Measurements from ENCODE around the gene SGCA. TPM values are rescaled to one million over a fixed set of nuclear protein-coding genes. Genes with fewer than 3 reads are reported as not detected.

SGCA gene
- total and polyA plus RNA-seq, 10 of the 15 experiments (the other 5 are each of a cell fraction or from before 2014, with no cell fraction given): 0.13 to 2.2 (median 0.50) TPM; not detected in 2

DNA sequence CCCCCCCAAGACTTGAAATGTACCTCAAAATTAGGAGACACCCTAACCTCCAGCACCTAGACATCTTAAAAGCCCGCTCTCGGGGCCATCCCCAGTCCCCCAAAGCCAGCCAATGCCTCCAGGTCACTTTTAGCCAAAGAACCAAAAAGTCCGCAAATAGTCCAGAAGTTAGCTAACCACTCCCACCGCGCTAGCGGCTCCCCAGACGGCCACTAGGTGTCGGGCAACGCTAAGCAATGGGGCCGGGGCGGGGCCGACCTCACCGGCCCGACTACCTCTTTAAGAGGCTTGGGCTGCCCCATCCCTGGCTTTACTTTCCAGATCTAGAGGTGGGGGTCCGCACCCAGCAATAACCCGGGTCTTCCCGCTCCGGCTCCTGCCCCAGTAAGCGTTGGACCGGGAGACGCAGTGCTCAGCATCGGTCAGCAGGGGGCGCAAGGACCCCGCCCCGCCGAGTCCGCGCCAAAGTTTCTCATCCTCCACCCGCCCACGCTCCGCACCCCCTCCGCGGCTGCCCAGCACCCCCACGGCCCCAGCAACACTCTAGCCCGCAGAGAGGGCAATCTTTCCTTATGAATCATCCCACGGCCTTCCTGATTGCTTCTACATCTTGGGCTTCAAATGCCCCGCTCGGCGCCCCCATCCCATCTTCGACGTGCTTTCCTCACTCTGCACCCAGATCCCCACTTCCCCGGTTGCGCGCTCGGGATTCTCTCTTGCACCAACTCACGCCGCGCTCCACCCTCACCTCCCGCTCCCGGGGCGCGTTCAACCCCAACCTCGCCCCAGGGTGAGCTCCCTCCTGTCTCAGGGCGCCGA, 34.9 kb downstream of the SGCA start:
- SMC1A ChIA-PET (ENCODE audit: uncharacterized antibody, unreplicated experiment): interaction anchor here (0.6 to 4.4 kb wide), 24 partner anchors 12 to 1240 kb away, joined by 3 to 102 read pairs (median 6); partner anchors contain the start of genes SGCA and TMEM92
- FAIRE-seq (peak; percentile 49), ATAC-seq (peak; percentile 88), DNase-seq (ENCODE audit: low read depth, low spot score) (no peak)
- peaks cover 9 to 13% of the 10 kb centered on the region in 2 experiments for H3K27me3 ChIP-seq (replicated peaks in 1 of 2; ENCODE audit: control insufficient read depth in 2 of 2, insufficient read depth in 2 of 2, low read length in 1 of 2)
- whole genome bisulfite sequencing (ENCODE audit: insufficient coverage, insufficient replicate concordance, low lambda C conversion rate, missing lambda C conversion rate): under 1% methylated on average over 48 of the region's 55 CpGs
- H3K4me3 ChIP-seq: peak overlapping the region; percentile 70
- no TSS peak for BruUV-seq (replicated peaks)
- CTCF ChIA-PET: interaction anchor here (0.6 to 8.3 kb wide), 44 partner anchors 10 to 1004 kb away, joined by 3 to 294 read pairs (median 6); partner anchors contain the start of genes LRRC59, RSAD1, SGCA and TMEM92
- H3K79me2 ChIP-seq (ENCODE audit: control insufficient read depth, insufficient read depth, low read length): no peaks in the 10 kb centered on the region
- peak overlapping the region; percentile 80 for H3K4me2 ChIP-seq (ENCODE audit: control insufficient read depth, insufficient read depth)
- in situ Hi-C loops (cut with MboI): no loop called here
- intact Hi-C loops (cut with micrococcal nuclease; ENCODE audit: unreplicated experiment): loop anchor here (1.0 kb wide), 4 partner anchors 73 to 279 kb away; partner anchors contain the start of gene XYLT2
- no peak overlapping the region for H3K9ac ChIP-seq (ENCODE audit: control insufficient read depth, insufficient read depth, low read length)
- no peaks in the 10 kb centered on the region for H3K36me3 ChIP-seq (ENCODE audit: control insufficient read depth in 2 of 2, insufficient read depth in 2 of 2, low read length in 1 of 2)
- RAD21 ChIA-PET (ENCODE audit: unreplicated experiment): interaction anchor here (0.6 to 5.9 kb wide), 38 partner anchors 9 to 311 kb away, joined by 3 to 106 read pairs (median 4); partner anchors contain the start of genes LRRC59, SGCA, TMEM92 and XYLT2
- H3K27ac ChIP-seq (ENCODE audit: control insufficient read depth, insufficient read depth): no peak overlapping the region
- H4K20me1 ChIP-seq (ENCODE audit: control insufficient read depth, insufficient read depth): no peaks in the 10 kb centered on the region
- peak overlapping the region; percentile 72 for H2AFZ ChIP-seq (ENCODE audit: control insufficient read depth, low read depth, low read length)
- no peaks in the 10 kb centered on the region for H3K9me3 ChIP-seq (replicated peaks; ENCODE audit: control insufficient read depth, insufficient read depth, low read length)
- POLR2A ChIA-PET: interaction anchor here (0.6 to 1.7 kb wide), 11 partner anchors 11 to 296 kb away, joined by 3 to 14 read pairs (median 5); partner anchors contain the start of gene TMEM92
- peaks cover 9% of the 10 kb centered on the region for H3K4me1 ChIP-seq (ENCODE audit: control insufficient read depth, insufficient read depth, low read length)
- TF ChIP-seq NR2F1 (conservative IDR thresholded peaks at IDR 0.05) (peak; percentile 74), KLF5 (IDR thresholded peaks at IDR 0.05; ENCODE audit: partially characterized antibody) (peak; percentile 43), PAX8 (IDR thresholded peaks at IDR 0.05) (no peak), ZNF207 (IDR thresholded peaks at IDR 0.05; ENCODE audit: borderline replicate concordance) (peak; percentile 90; the same call in 1 of the 2 replicates), BACH1 (IDR thresholded peaks at IDR 0.05; ENCODE audit: borderline replicate concordance) (peak; percentile 46; the same call in 1 of the 2 replicates), STAT1 (conservative IDR thresholded peaks at IDR 0.05) (peak; percentile 92; the same call in 1 of the 2 replicates), RB1 (IDR thresholded peaks at IDR 0.05; ENCODE audit: borderline replicate concordance) (peak; percentile 98), SIN3A (IDR thresholded peaks at IDR 0.05; ENCODE audit: low read depth, low read length) (no peak), CREM (IDR thresholded peaks at IDR 0.05; ENCODE audit: low read depth) (no peak), ASH2L (IDR thresholded peaks at IDR 0.05; ENCODE audit: borderline replicate concordance, low read depth) (no peak), BCL11A (IDR thresholded peaks at IDR 0.05; ENCODE audit: low read depth, low read length) (no peak), IKZF2 (IDR thresholded peaks at IDR 0.05) (no peak; a peak in 1 of 4 replicates), MTA2 (IDR thresholded peaks at IDR 0.05; ENCODE audit: low read depth) (no peak; the same call in 1 of the 2 replicates)
- TF ChIP-seq, protein P1, sequence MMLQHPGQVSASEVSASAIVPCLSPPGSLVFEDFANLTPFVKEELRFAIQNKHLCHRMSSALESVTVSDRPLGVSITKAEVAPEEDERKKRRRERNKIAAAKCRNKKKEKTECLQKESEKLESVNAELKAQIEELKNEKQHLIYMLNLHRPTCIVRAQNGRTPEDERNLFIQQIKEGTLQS (IDR thresholded peaks at IDR 0.05; ENCODE audit: borderline replicate concordance, extremely low read depth, low read depth, low read length): no peak
- TF ChIP-seq, protein P2, sequence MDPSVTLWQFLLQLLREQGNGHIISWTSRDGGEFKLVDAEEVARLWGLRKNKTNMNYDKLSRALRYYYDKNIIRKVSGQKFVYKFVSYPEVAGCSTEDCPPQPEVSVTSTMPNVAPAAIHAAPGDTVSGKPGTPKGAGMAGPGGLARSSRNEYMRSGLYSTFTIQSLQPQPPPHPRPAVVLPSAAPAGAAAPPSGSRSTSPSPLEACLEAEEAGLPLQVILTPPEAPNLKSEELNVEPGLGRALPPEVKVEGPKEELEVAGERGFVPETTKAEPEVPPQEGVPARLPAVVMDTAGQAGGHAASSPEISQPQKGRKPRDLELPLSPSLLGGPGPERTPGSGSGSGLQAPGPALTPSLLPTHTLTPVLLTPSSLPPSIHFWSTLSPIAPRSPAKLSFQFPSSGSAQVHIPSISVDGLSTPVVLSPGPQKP (IDR thresholded peaks at IDR 0.05; ENCODE audit: low read depth, low read length): no peak
- TF ChIP-seq, protein P3, sequence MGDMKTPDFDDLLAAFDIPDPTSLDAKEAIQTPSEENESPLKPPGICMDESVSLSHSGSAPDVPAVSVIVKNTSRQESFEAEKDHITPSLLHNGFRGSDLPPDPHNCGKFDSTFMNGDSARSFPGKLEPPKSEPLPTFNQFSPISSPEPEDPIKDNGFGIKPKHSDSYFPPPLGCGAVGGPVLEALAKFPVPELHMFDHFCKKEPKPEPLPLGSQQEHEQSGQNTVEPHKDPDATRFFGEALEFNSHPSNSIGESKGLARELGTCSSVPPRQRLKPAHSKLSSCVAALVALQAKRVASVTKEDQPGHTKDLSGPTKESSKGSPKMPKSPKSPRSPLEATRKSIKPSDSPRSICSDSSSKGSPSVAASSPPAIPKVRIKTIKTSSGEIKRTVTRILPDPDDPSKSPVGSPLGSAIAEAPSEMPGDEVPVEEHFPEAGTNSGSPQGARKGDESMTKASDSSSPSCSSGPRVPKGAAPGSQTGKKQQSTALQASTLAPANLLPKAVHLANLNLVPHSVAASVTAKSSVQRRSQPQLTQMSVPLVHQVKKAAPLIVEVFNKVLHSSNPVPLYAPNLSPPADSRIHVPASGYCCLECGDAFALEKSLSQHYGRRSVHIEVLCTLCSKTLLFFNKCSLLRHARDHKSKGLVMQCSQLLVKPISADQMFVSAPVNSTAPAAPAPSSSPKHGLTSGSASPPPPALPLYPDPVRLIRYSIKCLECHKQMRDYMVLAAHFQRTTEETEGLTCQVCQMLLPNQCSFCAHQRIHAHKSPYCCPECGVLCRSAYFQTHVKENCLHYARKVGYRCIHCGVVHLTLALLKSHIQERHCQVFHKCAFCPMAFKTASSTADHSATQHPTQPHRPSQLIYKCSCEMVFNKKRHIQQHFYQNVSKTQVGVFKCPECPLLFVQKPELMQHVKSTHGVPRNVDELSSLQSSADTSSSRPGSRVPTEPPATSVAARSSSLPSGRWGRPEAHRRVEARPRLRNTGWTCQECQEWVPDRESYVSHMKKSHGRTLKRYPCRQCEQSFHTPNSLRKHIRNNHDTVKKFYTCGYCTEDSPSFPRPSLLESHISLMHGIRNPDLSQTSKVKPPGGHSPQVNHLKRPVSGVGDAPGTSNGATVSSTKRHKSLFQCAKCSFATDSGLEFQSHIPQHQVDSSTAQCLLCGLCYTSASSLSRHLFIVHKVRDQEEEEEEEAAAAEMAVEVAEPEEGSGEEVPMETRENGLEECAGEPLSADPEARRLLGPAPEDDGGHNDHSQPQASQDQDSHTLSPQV (IDR thresholded peaks at IDR 0.05): peak; percentile 92
- TF ChIP-seq, protein P4, sequence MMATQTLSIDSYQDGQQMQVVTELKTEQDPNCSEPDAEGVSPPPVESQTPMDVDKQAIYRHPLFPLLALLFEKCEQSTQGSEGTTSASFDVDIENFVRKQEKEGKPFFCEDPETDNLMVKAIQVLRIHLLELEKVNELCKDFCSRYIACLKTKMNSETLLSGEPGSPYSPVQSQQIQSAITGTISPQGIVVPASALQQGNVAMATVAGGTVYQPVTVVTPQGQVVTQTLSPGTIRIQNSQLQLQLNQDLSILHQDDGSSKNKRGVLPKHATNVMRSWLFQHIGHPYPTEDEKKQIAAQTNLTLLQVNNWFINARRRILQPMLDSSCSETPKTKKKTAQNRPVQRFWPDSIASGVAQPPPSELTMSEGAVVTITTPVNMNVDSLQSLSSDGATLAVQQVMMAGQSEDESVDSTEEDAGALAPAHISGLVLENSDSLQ (IDR thresholded peaks at IDR 0.05): no peak

Data from GM12878 (cell line).